ENCODE results near the gene ATP2C2.
"Not testable (repeated sequence)": the region's sequence is repeated elsewhere in the genome, so short reads cannot be mapped to it uniquely, and the experiment has no call there.

ATP2C2 gene

DNA sequence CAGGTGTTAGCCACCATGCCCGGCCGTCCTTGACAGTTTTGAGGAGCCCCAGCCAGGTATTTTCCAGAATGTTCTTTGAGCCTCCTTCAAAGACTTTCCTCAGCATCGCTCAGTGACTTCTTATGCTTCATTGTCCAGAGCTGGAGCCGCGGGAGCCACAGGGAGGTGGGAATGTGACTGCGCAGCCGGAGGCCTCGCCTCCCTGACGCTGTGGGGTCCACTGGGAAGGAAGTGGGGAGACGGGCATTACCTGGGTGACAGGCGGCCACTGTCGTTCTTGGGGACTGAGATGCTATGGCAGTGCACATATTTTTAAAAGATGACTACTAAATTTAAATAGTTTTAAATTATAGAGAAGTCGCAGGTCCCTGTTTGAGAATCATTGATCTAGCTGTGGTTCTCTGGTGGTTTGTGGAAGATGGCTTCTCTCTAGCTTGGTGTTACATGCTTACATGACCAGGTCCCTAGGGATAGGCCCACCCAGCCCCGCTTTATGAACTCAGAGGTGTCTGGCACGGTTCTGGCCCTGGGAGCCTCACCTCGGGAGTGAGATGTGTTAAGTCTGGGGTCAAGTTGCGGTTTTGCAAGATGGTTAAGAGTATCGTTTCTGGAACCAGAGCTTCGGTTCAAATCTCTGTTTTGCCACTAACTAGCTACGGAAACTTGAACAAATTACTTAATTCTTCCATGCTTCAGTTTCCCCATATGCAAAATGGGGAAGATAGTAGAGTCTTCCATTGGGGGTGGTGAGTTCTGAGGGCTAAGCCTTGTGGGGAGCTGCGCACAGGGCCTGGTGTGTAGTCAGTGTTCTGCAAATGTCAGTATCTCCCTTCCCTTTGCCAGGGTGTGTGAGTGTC lies 53.0 kb downstream of the ATP2C2 start:
- no peak for DNase-seq (ENCODE audit: low spot score)

DNA sequence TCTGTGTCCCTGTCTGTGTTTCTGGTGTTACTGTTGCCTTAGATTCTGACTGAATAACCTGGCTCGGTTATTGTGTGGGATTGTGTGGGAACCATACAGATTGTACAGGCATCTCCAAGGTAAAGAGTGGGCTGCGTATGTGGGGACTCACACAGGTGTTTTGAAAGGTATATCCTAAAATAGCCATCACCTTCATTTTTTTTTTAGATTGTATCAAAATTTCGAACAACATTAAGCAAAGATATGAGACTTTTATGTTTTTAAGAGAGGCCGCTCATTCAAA lies 53.5 kb downstream of the ATP2C2 start:
- no peak for DNase-seq (ENCODE audit: low spot score)

DNA sequence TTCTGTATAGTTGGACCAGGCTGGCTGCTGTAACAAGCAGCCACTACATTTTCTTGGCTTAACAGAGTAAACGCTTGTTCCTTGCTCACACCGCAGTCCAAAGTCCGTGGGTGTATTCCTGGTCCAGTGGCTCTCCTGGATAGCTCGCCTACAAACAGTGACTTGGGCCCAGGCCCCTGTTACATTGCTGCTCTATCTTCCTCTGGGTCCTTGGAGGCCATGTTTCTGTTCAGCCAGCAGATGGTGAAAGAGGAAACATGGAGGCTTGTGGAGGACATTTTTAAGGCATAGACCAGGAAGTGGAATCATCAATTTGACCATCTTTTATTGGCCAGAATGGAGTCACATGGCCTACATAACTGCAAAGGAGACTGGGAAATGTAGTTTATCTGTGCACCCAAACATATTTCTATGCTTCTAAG lies 55.1 kb downstream of the ATP2C2 start:
- DNase-seq (ENCODE audit: low spot score), result peak; percentile 37

DNA sequence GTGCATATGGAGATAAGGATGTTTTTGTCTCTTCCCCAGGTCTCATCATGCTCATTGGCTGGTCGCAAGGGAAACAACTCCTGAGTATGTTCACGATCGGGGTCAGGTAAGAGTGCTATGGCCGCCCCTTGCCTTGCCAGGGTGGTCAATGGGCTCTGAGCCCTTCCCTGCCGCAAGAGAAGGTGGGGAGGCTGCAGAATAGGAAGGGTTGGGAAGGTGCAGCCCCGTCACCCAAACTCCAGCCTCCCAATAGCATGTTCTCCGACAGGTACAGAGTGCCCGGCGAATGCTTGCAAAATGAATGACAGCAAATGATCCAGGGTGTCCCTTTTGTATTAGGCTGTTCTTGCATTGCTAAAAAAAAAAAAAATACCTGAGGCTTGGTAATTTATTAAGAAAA lies 57.4 kb downstream of the ATP2C2 start:
- no peak for DNase-seq (ENCODE audit: low spot score)

DNA sequence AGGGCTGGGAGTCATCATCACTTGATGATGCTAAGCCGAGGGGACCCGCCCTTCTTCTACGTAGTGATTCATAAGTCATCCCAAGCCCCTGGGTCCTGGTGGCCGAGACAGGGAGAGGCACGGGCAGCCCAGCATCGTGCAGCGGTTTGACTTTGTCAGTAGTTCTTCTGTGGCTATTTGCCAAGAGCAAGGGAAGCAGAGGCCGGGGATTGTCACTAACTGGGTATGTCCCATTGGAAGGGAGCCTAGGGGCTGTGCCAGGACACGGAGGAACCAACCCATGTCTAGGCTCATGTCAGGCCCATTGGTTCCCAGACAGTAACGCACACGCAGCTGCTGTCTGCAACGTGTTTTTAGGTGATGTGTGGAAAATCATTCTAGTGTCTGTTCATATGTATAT lies 58.5 kb downstream of the ATP2C2 start:
- no peak for DNase-seq (ENCODE audit: low spot score)

DNA sequence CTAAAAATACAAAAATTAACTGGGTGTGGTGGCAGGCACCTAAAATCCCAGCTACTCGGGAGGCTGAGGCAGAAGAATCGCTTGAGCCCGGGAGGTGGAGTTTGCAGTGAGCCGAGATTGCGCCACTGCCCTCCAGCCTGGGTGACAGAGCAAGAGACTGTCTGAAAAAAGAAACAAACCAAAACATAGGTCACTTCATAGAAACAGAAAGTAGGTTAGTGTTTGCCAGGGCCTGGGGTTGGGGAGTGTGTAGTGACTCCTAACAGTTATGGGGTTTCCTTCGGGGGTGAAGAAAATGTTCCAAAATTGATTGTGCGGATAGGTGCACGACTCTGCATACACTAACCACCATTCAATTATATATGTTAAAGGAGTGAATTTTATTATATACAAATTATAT lies 59.2 kb downstream of the ATP2C2 start:
- no peak for DNase-seq (ENCODE audit: low spot score)

DNA sequence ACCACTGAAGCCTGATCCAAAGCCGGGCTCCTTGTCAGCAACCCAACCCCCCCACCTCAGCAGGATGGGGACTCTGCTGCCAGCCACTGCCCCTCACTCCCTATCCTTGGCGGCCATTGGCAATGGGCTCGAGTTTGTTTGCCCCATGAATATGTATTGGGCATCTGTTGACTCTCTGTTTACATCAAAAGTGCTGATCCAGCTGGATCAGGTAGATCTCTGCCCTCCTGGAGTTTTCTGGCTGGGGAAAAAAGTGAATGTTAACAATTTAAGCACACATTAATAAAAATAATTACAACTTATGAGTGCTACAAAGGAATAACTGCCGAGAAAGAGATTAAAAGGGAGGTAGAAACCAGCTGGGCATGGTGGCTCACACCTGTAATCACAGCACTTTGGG lies 62.5 kb downstream of the ATP2C2 start:
- no peak for DNase-seq (ENCODE audit: low spot score)

DNA sequence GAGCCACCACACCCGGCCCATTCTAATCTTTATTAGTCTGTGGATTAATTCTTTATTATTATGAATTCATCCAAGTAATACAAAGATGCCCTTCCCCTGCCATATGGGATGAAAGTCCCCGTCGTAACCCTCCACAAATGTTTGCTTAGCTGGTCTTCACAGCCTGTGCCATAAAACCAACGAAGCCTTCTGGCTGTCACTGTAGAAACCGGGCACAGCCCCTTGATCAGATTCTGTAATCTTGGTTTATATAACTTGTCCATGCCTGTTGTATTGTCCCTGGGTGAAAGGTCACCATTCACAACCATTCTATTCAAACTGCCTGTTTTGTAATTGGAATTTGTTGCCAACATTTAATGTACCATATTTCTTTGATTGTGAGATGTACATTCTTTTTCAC lies 66.5 kb downstream of the ATP2C2 start:
- DNase-seq (ENCODE audit: low spot score), result no peak

DNA sequence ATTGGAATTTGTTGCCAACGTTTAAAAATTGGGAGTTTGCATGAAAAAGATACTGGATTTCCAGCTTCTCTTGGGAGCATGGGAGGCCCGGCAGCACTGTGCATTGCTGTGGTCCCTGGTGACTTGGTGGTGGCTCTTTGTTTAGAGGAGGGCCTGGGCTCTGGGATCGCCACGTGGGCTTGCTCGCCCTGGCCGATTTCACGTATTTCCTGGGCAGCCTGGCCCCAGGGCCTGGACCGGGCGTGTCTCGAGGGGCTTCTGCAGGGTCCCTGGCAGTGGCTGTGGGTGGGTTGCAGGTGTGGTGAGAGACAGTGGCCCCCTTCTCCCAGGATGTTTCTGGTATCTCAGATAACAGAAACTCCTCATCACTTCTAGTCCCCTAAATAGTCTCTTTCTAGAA lies 67.9 kb downstream of the ATP2C2 start:
- DNase-seq (ENCODE audit: low spot score), result no peak

DNA sequence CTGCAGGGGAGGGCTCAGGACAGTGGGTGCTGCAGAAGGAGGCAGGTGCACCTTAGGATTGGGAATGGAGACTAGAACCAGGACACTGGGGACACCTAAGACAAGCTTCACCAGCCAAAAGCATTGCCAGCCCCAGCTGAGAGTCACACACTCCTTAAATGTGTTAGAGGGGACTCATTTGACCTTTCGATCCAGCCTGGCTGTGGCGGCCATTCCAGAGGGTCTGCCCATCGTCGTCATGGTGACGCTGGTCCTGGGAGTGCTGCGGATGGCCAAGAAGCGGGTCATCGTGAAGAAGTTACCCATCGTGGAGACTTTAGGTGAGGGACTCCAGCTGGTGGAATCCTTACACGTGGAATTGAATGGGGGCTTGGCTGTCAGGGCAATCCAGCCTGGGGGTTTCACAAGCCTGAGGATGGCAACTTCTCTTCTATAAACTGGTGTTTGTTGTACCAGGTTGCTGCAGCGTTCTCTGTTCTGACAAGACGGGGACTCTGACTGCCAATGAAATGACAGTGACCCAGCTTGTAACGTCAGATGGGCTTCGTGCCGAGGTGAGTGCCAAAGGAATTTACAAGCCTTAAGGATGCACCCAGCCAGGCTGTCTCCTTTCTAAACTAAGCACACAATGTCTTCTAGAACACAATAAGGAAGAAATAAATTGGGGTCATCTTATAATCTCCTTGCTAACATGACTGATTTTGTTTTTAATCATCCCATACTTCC lies 70.8 kb downstream of the ATP2C2 start:
- DNase-seq (ENCODE audit: low spot score), result no peak

DNA sequence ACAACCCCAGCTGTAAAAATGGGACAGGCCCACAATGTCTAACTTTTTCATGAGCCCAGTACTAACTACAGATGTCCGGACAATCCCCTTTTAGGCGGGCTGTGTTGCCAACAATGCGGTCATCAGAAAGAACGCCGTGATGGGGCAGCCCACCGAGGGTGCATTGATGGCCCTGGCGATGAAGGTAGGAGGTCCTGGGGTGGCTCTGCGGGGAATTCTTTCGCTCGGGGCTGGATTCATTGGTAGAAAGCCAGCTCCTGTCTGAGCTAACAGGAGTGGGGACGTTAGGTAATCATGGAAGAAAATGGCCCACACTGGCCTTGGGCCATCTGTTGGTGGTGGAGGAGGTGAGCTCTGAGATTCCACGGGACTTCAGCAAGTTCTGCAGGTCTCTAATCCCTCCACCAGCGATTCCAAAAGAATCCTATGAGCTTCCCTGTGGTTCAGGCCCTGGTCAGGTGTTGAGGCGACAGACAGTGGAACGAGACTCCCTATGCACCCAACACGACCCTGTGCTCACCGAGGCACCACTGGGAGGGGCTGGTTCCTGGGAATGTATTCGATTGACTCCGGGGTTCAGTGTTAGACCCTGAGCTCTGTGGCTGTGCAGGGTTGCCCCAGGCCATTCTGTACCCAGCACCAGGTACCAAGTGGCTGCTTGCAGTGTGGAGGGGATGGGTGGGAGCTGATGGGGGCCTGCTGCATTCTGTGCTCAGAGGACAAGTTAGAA lies 74.2 kb downstream of the ATP2C2 start:
- no peak for DNase-seq (ENCODE audit: low spot score)

DNA sequence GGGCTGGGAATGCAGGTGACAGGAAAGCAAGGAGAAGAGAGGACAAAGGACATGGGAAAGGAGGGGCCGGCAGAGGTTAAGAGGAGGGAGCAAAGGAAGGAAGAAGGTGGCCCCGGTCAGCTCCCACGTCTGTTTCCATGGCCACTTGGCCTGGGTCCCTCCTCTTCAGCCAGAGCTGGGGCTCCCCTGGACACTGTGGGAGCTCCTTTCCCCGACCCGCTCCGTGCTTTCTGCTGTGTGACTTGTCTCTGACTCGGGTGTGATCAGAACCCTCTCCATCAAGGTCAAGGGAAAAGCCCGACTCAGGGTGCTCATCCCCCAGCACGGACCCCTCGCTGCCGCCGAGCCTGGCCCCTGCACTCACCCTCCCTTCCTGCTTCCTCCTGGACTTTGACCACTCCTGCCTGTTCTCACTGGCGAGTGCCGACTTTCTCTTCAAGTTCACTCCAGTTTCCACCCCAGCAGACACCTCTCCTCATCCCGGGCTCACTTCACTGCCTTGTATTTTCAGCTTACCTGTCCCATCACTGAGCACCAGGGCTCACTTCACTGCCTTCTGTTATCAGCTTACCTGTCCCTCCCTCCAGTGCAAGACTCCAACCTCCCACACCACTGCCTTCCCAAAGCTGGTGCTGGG lies 74.9 kb downstream of the ATP2C2 start:
- no peak for DNase-seq (ENCODE audit: low spot score)

DNA sequence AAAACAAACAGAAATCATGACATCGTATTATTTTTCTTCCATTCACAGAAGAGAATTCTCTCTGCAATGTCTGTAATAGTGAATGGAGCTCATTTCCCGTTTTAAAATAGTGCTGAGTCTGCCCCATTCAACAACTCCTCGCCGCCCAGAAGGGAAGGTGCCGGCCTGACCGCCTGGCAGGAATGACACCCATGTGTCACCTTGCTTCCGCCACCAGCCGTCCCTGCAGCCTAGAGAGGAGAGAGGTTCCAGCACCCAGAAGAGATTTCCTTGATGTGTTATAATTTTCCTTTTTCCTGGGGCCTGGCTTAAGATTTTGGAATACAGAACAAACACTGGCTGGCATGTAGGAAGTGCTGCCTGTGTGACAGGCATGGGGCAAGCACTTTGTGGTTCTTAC lies 76.1 kb downstream of the ATP2C2 start:
- no peak for DNase-seq (ENCODE audit: low spot score)

DNA sequence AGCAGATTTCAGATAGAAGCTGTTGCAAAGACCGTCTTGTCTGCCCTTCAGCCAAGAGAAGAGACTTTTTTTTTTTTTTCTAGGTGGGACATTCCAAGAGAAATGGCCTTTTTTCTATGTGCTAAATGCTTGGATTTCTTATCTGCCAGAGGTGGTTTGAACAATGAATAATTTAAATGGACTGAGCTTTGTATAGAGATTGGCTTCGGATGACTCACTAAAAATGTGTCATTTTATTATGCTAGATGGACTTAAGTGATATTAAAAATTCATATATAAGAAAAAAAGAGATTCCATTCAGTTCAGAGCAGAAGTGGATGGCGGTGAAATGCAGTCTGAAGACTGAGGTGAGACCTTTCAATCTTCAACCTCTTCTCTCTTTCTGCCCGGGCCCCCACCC lies 77.7 kb downstream of the ATP2C2 start:
- no peak for DNase-seq (ENCODE audit: low spot score)

DNA sequence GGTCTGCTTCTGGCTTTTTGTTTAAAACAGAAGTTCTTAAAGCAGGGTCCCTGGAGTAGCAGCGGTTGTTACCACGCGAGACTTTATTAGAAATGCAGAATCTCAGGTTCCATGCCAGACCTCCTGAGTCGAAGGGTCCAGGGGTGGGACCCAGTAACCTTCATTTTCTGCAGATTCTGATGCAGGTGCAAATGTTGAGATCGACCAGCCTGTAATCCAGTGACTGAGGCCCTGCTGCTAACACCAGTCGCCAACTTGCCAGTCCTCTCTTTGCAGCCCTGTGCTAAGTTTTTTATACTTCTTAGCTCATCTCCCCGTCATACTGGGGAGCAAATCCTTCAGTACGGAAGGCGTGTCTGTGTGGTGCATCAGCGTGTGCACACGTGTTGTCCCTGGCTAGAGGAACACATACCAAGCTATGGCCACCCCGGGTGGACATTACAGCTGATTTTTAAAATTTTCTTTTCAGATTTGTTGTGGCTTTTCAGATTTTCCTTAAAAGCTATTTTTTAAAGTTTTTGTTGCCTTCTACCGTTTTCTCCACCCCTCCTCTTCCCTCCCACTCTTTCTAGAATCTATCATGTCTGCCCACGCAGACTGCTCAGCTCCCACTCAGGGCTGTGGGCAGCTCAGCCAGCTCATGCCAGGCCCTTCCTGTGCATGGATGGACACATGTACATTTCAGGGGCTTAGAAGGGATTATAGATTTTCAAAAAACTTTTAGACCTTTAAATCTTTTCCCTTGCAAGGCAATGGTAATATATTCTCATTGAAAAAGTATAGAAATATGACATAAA lies 78.5 kb downstream of the ATP2C2 start:
- peak; percentile 66 for DNase-seq (ENCODE audit: low spot score)

DNA sequence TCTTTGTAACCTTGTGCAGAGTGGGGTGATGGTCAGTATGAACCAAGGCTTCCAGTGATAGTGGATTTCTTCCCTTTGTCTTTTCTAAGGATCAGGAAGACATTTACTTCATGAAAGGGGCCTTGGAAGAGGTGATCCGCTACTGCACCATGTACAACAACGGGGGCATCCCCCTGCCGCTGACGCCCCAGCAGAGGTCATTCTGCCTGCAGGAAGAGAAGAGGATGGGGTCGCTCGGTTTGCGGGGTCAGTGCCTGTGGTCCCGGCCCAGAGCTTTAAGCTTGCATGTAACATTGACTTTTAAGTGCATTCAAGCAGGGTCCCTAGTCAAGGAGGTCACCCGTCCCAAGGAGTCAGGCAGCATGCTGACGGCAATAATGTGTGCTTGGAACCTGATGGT lies 80.1 kb downstream of the ATP2C2 start:
- DNase-seq (ENCODE audit: low spot score), result no peak

DNA sequence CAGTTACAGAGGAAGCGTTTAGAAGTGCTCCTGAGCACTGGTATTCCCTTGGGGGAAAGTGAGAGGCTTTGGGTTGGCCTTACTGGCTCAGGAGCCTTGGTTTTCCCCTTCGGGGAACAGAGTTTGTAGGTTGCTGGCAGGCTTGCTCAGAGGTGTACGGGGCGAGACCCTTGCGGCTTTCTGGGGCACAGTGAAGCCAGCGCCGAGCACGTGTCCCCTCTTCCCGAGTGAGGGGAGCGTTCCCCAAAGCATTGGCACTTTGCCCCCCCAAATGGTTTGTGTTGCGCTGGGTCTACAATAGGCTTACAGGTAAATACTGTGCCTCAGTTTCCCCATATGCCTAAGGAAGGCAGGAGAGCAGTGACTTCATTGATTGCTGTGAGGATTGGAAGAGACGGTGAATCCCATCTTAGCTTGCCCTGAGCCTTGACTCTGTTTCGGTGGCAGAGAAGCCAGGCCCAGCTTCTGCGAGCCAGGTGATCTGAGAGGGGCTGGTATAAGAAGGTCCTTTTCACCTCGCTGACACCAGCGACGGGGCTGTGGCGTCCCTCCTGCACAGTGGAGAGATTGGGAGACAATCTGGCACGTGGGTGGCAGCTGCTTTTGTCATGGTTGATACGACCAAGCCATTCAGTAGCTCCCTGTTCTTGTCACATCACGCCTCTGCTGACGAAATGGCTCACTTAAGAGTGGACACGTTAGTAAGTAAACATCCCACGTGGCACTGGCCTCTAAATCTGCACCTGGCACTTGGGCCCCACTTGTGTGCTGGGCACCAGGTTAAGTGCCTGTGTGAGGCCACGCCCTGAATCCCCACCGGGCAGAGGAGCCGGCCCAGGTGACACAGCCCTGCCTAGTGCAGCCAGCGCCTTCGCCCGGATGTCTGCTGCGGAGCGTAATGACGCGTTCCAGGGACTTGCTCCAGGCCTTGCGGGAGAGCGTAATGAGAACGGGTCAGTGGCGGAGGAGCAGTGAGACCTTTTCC lies 81.1 kb downstream of the ATP2C2 start:
- no peak for DNase-seq (ENCODE audit: low spot score)

DNA sequence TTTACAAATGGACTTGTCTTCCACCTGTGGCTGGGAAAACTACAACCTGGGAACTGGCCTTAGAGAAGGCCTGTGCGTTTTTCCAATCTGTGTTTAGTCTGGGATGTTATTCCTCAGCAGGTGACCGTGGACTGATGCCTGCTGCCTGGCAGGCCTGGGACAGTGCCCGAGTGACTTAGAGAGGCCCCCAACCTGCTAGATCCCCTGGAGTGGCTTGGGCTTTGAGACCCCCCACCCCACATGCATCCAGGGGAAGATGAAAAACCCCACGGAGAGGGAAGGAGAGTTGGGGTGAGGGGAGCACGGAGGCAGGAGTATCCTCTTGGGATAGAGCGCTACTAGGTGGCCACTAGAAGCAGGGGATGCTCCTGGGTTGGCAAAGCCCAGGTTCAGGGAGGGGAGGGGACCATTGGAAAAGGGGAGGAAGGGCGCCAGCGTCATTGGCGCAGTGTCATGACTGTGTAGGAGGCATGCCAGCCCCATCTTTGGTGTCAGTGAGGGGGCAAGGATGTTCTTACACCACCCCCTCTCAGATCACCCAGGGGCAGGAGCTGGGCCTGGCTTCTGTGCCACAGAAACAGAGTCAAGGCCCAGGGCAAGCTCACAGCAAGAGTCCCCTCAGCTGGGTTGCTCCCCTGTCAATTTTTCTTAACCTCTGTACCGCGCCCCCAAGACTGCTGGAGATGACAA lies 82.0 kb downstream of the ATP2C2 start:
- no peak for DNase-seq (ENCODE audit: low spot score)

DNA sequence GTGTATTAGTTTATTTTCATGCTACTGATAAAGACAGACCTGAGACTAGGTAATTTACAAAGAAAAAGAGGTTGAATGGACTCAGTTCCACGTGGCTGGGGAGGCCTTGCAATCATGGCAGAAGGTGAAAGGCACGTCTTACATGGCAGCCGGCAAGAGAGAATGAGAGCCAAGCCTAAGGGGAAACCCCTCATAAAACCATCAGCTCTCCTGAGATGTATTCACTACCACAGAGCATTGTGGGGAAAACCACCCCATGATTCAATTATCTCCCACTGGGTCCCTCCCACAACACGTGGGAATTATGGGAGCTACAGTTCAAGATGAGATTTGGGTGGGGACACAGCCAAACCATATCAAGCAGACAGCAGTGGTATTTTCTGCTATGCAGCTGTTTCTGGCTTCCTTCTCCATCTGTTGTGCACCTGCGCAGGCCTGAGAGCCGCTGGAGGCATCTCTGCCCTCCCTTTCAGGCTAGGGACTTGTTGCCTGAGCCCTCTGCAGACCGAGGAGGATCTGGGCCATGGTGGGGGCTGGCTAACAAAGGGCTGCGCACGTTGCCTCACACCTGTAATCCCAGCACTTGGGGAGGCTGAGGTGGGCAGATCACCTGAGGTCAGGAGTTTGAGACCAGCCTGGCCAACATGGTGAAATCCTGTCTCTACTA lies 82.8 kb downstream of the ATP2C2 start:
- not testable (repeated sequence) for DNase-seq (ENCODE audit: low spot score)

Measured in AG20443 (cell line).